HG02938 (cell line): ENCODE results near the gene MAP4K1.

Experiments
- ATAC-seq: cut with Tn5 transposase; IDR thresholded peaks from one replicate; pipeline ENCODE4 v1.9.1; 2021; ENCODE audit warnings: mild to moderate bottlenecking, moderate library complexity; ENCODE audit not compliant: unreplicated experiment

MAP4K1 gene

GRCh38 chr19:38617764-38618589 lies at the start of gene MAP4K1:
Gene MAP4K1, minus strand, starts transcription at chr19:38617953. Its CDS starts 58 bp downstream, at chr19:38617895.
- peak; percentile 50 for ATAC-seq

- no peak for ATAC-seq
These were observed 49.1 kb upstream of the MAP4K1 start for GRCh38 chr19:38666663-38667511.

- ATAC-seq: no peak
These were observed 48.4 kb upstream of the MAP4K1 start for GRCh38 chr19:38665950-38666662.

GRCh38 chr19:38665219-38665931 lies 47.6 kb upstream of the MAP4K1 start:
- ATAC-seq: no peak

GRCh38 chr19:38664503-38665211 lies 46.9 kb upstream of the MAP4K1 start:
- no peak for ATAC-seq

- no peak for ATAC-seq
These were observed 46.3 kb upstream of the MAP4K1 start for GRCh38 chr19:38663957-38664502.

GRCh38 chr19:38663156-38663651 lies 45.5 kb upstream of the MAP4K1 start:
- no peak for ATAC-seq

GRCh38 chr19:38662537-38663155 lies 44.9 kb upstream of the MAP4K1 start:
- ATAC-seq: no peak

GRCh38 chr19:38661996-38662395 lies 44.2 kb upstream of the MAP4K1 start:
- no peak for ATAC-seq

GRCh38 chr19:38661136-38661535 lies 43.4 kb upstream of the MAP4K1 start:
- ATAC-seq: no peak

- ATAC-seq: no peak
These were observed 43.0 kb upstream of the MAP4K1 start for GRCh38 chr19:38660724-38661123.

GRCh38 chr19:38658462-38659306 lies 40.9 kb upstream of the MAP4K1 start:
- ATAC-seq: no peak

- ATAC-seq: no peak
These were observed 40.0 kb upstream of the MAP4K1 start for GRCh38 chr19:38657633-38658222.

GRCh38 chr19:38656171-38656981 lies 38.6 kb upstream of the MAP4K1 start:
- ATAC-seq: no peak

- no peak for ATAC-seq
These were observed 37.5 kb upstream of the MAP4K1 start for GRCh38 chr19:38655148-38655824.

GRCh38 chr19:38654628-38655055 lies 36.9 kb upstream of the MAP4K1 start:
- ATAC-seq: no peak
